ENCODE measurements around the gene CBX8.

The CBX8 gene

DNA sequence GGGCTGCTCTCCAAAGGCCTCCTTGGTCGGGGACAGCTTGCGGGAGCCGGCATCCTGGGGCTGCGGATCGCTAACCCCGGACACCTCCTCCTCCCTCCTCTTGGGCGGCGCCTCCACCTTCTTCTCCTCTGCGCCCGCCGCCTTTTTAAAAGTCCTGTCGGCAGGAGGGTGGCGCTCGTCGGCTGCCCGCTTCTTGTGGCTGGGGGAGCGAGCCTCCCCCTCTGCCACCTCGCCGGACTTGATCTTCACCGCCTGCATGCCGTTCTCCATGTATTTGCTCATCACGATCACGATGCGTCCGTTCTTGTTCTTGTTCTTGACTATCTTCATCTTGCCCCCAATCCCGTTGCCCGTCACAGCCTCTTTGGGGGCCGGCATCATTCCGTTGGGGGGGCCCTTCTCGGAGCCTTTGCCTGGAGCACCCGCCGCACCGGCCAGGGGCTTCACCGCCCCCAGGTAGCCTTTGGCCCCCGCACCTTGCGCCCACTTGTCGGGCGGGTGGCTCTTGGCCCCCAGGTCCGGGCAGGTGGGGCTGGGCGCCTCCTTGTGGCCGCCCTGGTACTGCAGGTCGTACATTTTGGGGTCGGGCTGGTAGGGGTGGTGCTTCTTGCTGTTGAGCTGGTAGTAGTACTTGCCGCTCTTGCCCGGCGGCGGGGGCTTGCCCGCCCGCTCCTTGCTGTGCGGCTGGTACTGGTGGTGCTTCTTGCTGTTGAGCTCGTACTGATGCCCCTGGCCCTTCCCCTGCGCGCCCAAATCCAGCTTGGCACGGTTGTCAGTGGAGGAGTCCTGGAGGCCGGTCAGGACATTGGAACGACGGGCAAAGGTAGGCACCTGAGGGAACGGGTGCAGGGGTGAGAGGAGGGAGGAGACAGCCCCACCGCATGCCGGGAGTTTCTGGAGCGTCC is 37.9 kb upstream of the CBX8 start:
- no peak for DNase-seq

DNA sequence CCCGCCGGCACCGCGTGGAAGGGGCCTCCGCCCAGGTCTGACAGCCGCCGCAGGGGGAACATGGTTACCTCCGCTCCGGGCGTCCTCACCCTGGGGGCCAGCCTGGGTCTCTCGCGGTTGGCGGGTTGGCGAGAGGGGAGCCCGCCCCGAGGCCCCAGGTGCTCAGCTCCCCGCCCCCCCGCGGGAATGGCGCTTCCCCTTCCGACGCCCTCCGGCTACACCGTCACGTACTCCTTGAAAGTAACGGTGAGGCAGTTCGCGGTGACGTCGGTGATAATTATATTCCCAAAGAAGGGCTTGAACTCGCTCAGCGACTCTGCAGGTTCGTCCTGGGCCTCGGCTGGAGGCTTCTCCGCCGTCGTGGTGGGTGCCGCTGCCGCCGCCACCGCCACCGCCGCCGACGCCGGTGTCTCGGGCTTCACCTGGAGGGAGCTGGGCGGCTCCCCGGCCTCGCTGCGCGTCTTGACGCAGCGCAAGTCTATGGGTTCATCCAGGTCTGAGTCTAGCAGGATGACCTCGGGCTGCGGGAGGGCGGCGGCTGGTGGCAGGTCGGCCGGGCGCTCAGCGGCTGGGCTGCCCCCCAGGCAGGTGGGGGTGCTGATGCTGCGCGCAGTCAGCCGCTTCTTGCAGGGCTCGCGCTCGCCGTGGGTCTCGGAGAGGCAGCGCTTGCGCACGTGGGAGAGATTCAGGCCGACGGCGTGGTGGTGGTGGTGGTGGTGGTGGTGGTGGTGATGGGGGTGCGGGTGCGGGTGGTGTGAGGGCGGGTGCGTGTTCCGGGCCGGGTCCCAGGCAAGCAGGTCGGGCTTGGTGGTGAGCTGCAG is 37.1 kb upstream of the CBX8 start:
- DNase-seq = no peak

DNA sequence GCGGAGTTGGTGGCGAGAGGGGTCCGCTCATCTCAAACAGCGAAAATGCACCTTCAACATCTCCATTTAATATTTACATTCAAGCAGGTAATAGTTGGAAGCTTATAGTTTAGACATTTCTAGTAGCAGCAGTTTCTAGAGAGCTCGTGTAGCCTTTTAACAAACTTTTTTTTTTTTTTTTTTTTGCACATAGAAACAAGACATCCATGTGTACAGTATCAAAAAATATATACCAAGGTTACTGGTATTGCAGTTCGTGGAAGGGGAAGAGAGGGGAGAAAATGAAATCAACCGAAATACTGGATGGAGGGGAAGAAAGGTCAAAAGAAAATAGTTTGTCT is 36.2 kb upstream of the CBX8 start:
- no peak for DNase-seq

DNA sequence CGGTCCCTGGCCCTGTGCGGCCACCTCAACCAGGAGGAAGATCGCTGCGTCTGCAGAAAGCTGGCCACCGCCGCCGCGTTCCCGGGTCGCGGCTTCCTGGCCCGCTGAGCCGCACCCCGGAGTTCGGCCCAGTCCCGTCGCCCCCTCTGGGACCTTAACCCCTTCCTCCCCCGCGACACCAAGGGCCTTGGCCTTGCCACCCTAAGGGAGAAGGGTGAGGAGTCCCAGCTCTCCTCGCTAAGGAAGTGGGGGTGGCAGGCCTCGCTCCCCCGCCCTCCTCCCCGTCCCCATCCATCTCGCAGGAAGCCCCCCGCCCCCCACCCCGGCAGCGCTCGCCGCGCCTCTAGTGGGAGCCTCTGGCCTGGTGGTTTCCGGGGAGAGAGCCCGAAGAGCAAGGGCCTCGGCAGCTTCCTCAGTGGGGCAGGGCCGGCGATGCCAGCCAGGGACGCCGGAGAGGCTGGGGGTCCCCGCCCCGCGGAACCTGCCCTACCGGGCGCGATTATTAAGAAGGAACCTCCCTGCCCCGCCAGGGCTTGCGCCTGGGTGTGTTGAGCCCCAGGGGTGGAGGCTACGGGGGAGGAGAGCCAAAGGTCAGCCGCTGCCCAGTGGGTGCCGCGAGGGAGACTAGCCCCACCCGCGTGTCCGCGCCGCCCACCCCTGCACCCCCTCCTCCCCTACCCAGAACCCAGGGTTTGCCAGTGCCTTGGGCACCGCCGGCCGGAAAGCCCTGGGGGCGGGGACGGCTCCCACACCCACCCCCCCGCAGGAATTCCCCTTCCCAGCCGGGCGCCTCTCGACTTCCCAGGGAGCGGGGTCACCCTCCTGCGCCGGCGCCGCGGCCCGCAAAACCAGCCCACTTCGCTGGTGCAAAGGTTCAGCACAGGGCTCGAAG is 35.6 kb upstream of the CBX8 start:
- no peak for DNase-seq

DNA sequence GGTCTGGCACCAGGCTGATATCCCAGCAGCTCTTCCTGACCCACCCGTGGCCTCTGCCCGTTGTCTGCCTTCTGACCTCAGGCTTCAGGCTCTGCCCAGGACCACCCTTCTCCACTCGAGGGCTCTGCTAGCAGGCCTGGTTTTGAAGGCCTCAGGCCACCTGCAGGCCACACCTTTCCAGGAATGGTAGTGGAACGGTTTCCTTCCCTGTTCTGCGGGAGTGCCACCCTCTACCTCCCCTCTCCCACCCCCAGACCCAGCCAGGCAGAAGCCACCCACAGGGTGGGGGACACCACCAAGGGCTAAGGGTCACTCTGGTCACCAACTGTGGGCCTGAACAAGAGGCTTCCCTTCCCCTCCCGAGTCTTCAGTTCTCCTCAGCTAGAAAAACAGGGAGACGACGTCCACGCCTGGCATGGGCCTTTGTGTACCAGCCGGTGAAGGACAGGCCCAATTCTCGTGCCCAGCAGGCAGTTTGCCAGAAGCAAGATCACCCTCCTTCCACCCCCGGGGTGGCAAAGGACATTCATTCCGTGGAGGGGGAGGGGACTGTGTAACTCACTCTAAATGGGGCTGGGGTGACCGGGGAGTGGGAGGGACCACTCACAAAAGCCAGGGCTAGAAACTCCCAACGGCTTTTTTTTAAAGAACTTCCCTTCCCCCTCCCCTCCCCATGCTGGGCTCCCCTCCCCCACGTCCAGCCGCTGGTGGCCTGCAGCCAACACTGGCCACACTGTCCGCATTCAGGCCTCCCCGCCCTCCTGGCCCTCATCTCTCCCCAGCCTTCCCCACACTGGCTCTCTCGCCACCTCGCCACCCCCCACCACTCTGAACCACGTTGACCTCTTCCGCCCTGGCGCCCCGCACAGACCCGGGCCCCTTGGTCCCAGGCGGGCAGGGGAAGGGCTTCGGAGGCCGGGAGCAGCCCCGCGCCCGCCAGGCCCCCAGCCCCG is 34.7 kb upstream of the CBX8 start:
- DNase-seq = peak; percentile 64

DNA sequence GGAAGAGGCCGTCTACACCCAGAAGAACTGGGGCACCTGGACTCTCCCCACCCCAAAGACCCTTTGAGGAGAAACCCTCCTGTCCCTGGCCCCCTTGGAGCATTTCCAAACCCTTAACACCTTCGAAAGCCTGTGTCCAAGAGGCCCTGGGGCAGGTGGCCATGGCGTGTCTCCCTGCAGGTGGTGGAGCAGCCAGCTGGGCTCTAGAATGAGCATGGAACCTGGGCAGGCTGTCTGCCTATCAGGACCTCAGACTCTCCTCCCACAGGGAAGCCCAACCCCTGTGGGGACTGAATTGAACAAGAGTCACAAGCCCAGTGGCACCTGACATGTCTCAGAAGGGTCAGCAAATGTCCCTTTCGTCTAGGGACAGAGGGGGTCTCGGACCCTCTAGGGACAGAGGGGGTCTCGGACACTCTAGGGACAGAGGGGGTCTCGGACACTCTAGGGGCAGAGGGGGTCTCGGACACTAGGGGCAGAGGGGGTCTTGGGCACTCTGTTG is 33.9 kb upstream of the CBX8 start:
- peak; percentile 69 for DNase-seq

DNA sequence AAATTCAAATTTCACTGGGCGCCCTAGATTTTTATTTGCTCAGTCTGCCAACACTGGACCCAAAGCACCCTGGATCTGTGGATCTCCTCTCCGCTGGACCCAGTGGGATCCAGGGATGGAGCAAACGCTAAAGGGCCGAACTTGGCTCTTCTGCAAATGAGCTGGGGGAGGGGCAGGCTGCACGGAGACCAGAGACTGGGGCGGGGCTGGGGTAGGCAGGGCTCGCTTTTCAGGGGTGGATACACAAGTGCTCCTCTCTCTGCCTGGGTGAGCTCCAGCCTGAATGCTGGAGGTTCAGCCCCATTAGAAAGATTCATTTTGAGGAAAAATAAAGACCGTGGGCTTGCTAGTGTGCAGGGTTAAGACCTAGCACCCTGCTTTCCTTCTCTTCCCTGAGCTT is 33.4 kb upstream of the CBX8 start:
- no peak for DNase-seq

DNA sequence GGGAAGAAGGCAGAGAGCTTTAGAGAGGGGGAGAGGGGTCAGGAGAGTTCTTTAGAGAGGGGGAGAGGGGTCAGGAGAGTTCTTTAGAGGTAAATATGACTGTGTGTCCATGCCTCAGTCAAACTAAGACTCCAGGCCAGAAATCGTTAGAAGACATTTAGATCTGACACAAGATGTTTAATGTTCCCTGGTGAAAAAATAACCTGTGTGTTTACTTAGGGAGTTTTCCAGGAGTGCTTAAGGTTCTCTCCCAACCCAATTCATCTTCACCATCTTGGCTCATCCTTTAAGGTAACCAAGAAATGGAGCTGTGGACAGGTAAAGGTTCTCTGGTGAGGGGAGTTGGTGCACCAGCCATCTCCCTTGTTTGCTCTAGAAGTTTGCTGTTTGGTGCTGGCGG is 32.6 kb upstream of the CBX8 start:
- DNase-seq = no peak

DNA sequence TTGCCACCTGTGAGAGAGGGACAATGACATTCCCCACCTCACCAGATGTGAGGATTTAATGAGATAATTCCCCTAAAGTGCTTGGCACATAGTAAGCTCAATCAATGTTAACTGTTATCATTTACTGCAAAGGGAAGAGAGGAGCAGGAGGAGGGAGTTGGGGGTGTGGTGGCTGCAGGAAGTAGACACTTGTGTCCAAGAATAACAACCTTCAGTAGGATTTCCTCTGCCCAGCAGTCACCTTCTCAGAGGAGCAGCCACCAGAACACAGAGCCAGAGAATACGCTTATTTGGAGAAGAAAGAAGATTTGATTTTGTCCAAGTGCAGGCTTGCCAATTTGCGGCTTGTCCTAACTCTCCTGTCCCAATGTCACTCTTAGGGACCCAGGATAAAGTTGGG is 32.1 kb upstream of the CBX8 start:
- no peak for DNase-seq

DNA sequence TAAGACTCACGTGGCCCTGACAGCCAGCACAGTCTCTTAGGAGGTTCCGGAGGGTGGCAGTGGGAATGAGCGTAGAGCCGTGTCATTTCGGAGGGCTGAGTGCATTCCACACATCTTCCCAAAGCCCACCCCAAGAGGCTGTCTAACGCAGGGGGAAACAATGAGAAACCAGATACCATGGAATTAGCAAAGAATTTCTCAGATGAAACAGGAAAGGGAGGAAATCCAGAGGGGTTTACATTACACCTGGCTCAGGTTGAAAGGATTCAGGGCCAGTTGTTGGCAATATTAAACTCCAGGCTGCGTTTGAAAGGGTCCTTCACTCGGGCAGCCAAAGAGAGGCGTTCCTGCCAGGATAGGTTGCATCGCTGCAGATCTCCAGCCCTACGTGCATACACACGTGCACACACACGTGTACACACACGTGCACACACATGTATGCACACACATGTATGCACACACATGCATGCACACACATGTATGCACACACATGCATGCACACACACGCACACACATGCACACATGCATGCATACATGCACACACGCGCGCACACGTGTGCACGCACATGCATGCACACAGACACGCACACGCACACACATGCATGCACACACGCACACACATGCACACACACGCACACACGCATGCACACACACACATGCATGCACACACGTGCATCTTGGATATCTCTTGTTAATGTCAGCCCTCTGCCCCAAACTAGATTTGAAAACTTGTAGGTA is 30.1 kb upstream of the CBX8 start:
- DNase-seq = no peak

DNA sequence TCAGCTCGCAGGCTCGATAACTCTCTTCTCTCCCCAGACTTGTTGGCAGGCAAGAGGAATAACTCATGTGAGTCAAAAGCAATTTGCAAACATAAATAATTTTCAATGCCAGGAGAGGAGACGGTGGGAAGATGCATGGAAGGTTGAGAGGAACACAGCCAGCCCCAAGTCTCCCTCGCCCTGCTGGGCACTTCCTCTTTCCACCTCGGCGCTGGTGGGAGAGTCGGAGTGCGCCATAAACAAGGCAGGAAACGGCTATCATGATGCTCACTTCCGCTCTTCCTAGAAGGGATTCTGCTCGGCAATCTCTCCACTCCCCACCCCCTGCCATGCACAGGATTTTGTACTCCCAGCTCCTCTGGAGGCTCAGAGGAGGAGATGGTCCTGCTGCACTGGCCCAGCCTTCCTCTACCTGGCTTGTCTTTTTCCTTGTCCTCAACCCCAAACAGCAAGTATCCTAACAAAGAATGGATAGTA is 29.4 kb upstream of the CBX8 start:
- no peak for DNase-seq

DNA sequence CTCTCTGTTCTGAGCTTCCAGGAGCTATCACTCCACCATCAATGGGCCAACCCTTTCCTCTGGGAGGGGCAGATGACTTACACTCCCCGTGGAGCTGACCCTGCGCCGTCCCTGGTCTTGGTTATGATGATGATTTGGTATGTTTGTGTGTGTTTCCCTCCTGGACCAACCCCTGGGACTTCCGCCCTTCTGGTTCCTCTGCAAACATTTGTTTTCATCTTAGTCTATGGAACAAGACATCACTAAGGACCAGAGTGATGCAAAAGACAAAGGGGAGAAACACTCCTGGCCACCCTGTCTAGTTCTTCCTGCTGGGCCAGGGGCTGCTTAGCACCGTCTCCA is 28.7 kb upstream of the CBX8 start:
- no peak for DNase-seq

DNA sequence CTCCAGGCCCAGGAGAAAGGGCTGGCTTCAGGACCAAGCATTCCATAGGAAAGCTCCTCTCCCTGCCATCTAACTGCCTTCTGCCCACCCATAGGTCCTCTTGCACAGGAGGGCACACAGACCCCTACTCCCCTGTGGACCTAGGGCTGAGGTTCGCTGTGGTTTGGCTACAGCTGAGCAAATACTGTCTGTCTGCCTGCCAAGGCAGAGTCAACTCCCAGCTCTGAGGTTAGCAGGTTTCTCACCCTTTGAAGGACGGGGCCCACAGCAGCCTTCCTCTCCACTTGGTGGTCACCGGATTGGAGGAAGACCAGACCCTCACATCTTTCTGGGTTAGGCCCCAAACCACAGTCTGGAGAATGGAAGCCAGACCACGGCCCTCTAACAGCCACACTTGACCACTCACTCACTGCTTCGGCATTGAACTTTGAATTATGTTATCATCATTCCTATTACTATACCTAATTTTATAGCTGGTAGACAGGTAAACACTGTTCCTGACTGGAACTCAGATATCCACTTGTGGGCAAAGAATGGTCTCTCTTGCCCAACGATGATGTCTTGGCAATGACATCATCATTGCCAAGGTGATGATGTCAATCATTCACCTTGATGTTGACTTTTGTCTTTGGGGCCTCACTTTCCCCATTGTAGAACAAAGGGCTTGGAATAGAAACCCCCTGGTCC is 28.2 kb upstream of the CBX8 start:
- DNase-seq = no peak

DNA sequence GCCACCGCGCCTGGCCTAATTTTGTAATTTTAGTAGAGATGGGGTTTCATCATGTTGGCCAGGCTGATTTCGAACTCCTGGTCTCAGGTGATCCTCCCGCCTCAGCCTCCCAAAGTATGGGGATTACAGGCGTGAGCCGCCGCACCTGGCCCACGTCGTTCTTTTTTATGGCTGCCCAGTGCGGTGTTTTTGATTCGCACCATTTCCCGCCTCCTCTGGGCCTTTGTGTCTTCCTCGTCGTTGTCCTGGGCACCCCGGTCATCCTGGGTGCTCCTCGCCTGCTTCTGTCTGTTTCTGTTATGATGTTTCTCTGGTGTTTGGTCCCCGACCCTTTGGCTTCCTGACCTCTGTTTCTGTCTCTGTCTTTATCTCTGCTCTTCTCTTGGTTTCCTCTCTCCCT is 27.4 kb upstream of the CBX8 start:
- no peak for DNase-seq

DNA sequence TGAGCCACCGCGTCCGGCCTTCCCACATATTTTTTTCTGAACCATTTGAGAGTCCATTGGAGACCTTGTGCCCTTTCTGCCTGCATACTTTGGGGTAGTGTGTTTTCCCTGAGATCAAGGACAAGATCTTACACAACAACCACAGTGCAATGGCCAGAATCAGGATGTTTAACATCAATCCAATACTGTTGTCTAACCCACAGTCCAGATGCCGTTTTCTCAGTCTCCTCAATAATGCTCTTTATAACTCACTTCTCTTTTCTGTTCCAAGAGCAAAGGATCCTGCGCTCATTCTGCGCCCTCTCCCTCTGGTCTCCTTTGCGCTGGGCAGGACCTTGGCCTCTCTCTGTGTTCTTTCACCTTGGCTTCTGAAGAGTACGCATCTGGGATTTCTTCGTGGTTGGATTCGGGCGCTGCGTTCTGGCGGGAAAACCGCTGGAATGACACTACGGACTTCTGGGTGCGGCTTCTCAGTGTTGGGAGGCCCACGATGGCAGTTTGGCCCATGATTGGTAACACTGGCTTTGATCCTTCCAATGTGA is 25.8 kb upstream of the CBX8 start:
- DNase-seq = no peak

DNA sequence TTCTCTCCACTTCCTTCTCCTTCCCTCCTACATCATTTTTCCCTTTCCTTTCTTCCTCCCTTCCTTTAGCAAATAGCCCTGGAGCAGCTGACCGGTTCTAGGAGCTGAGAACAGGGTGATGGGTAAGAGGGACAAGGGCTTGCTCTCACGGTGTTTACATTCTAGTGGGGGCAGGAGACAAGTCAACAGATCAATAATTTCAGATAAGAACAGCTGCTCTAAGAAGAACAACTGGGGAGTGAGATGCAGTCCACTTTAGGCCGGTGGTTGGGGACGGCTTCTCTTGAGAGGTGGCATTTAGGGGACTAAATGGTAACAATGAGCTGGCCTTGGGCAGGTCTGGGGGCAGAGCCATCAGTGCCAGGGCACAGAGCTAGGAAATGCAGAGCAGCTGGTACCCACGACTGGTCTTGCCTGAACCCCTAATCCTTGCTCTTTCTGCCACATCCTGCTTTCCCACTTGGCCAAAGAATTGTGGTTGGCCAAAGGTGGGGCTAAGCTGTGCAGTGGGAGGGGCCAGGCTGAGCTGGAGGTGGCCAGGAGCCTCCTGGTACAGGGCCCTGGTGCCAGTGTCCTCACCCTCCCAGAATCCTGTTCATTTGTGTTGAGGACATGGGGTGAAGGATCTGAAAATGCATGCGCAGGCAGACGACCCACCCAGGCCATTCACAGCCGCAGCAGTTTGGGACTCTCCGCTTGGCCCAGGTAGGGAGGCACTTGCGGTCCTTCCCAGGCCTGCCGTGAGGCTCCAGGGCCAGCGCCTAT is 24.6 kb upstream of the CBX8 start:
- no peak for DNase-seq

DNA sequence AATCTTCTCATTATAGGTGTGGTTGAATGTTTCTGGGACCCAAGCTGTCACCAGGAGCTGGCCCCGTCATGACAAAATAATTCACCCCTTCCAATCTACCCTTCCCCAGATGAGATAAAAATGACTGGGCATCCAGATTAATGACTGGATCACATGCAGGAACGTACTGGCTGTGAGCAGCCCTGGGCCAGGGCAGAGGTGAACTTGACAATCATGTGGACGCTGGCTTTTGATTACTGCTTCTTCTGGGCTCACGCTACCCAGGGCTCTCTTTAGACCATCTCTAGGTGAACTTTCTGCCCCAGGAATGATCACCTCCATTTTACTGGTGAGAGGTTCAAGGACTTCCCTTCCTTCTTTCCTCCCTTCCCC is 24.1 kb upstream of the CBX8 start:
- DNase-seq = no peak

DNA sequence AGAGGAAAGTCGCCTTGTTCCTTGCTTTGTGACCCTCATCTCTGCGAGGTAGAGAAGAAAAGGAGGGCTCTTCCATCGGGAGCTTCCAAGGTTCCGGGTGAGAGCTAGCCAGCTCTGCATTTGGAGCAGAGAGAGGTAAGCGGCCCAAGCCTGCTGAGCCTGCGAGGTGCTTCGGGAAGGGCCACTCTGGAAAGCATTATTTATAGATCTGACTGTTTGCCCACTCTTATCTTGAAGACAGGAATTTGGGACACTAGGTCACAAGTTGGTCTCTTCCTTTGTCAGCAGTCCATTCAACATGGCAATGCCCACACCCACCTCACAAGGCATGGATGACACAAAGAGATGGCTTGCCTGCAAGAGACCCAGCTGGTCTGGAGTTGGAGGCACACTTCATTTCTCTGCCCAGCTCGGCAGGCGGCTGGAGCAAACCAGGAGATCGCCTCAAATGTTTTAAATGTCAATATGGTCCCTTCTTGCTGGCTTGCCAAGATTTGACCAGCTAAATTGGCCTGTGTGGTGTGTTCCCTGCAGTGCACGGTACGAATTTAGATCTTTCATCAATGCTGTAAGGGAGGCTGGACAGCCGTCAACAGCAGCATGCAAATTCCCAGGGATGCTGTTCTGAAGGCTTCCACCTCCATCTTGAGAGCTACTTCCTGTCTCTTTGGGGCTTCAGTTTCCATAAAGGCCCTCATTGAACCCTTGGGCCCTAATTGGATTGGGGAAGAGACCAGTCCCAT is 22.8 kb upstream of the CBX8 start:
- DNase-seq = no peak

DNA sequence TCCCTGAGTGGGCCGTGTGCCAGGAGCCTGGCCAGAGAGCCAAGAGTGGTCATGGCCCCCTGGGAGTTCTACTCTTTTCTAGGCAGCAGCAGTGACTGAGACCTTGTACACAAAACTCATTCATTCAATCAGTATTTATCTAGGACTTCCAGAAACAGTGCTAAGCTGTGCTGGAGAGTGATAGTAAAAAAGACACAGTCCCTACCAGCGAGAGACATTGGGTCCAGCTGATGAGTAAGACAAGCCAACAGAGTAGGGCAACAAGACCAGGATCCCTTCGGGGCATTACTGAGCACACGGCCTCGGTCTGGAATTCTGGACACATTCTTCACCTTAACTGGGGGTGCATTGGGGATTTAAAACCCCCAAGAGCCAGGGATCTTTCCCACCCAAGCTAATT is 22.2 kb upstream of the CBX8 start:
- no peak for DNase-seq
